Erythroblast (primary cell): ENCODE measurements around the gene ABHD12.

ENCODE experiments used
- GATA1 ChIP-seq: IDR thresholded peaks from 2 replicates; pipeline ENCODE4 v1.6.1; 2011; ENCODE audit warnings: low read depth, mild to moderate bottlenecking, control low read depth, low read length, moderate library complexity
- POLR2A ChIP-seq: IDR thresholded peaks from 2 replicates; pipeline ENCODE4 v1.6.1; 2011; ENCODE audit warnings: mild to moderate bottlenecking, low read length

DNA sequence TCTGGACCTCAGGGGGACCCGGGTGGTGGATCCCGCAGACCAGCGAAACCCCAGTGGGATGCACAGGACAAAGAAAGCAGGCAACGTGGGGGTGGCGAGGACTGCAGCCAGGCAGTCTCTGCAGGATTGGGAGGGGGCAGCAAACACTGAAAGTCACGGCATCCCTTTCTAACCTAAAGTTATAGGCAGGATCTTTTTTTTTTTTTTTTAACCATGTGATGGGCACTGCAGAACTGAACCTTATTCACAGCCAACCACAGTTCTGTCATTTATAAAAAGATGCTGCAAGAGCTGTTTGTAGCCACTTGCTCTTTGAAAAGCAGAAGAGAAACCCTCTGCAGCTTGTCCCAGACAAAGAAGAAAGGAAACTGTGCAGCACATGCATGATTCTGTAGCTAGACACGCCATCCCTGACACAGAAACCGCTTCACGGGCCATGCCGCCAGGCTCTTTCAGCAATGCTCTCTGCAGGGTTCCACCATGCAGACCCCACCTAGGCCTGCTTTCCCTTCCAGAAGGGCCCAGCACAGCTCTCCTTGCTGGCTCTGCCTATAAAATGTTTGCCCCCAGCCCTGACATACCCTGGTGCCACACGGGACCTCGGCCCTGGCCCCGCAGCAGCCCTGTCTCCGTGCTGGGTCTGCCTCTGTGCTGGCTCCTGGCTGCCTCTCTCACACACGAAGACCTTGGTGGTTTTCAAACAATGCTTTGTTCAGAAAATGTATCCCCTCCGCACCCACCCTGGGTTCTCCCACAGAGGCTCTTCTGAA, 72.0 kb downstream of the ABHD12 start:
- no peak for TF ChIP-seq POLR2A
- TF ChIP-seq GATA1 = no peak
